HEK293T (cell line): ENCODE measurements around the gene SLC39A8.

Experiments used
- BHLHE40 ChIP-seq: fragments of 450-650 bp; IDR thresholded peaks from 2 replicates; pipeline ENCODE4 v1.6.1; 2016; ENCODE audit warnings: mild to moderate bottlenecking, moderate library complexity, borderline replicate concordance
- FOXK2 ChIP-seq: fragments of 450-650 bp; IDR thresholded peaks from 2 replicates; pipeline ENCODE4 v1.6.1; 2016; ENCODE audit warnings: mild to moderate bottlenecking
- FOXM1 ChIP-seq: fragments of 450-650 bp; IDR thresholded peaks from 2 replicates; pipeline ENCODE4 v1.6.1; 2017; ENCODE audit warnings: mild to moderate bottlenecking, borderline replicate concordance
- NFRKB ChIP-seq: fragments of 450-650 bp; IDR thresholded peaks from 2 replicates; pipeline ENCODE4 v1.6.1; 2016; ENCODE audit warnings: mild to moderate bottlenecking, moderate library complexity
- PKNOX1 ChIP-seq: fragments of 450-650 bp; IDR thresholded peaks from 2 replicates; pipeline ENCODE4 v1.6.1; 2016
- SUZ12 ChIP-seq: fragments of 450-650 bp; IDR thresholded peaks from 2 replicates; pipeline ENCODE4 v1.6.1; 2016; ENCODE audit warnings: mild to moderate bottlenecking
- ZNF384 ChIP-seq: fragments of 450-650 bp; IDR thresholded peaks from 2 replicates; pipeline ENCODE4 v1.6.1; 2016

- TF ChIP-seq SUZ12 (no peak), ZNF384 (no peak), FOXK2 (no peak), NFRKB (no peak), BHLHE40 (no peak), FOXM1 (no peak), PKNOX1 (no peak)
These were observed 27.2 kb downstream of the SLC39A8 start for GRCh38 chr4:102318105-102318504.
